NCI-H2171 treated with DMSO at 0.1 percent for 48 hours (cell line): ENCODE measurements around the gene SYNPO.
A peak's percentile ranks its signal among the peaks of the same experiment; 100 is the strongest.

ENCODE experiments used
- DNase-seq: peaks from one replicate; lab custom pipeline; 2025; lab: John Stamatoyannopoulos, UW

SYNPO gene

GRCh38 chr5:150607105-150607504 is 33.4 kb upstream of the SYNPO start:
- DNase-seq = no peak

DNA sequence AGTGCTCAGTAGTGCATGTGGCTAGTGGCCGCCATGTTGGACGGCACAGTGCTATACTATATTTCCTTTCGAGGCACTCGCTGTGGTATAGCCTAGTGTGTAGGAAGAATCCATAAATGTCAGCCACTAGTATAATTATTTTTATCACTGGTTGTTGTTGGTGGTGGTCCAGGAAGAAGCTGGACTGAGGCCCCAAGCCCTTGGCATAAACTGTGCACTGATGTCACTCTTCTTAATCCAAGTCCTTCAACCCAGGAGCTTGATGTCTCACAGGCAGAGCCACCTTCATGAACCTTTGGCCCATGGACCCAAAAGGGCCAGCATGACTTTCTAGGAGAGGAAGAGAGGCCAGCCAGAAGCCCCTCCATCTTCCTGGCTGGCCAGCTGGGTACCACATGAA is 32.5 kb upstream of the SYNPO start:
- no peak for DNase-seq

DNA sequence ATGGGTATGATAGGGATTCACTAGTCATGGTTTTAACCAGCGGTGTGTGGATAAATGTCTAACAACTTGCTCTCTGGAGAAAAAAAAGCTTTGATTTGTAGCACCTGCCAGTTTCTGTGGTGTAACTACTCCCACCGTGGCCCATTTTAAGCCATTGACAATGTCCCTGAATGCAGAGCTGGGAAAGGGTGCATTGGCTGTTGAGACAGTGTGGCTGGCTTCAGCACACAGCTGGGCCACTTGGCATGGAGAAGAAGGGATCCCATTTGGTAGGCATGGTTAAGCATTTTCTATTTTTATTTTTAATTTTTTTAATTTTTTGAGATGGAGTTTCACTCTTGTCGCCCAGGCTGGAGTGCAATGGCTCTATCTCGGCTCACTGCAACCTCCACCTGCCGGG is 31.5 kb upstream of the SYNPO start:
- DNase-seq = no peak

GRCh38 chr5:150609843-150610584 is 30.4 kb upstream of the SYNPO start:
- DNase-seq = no peak

DNA sequence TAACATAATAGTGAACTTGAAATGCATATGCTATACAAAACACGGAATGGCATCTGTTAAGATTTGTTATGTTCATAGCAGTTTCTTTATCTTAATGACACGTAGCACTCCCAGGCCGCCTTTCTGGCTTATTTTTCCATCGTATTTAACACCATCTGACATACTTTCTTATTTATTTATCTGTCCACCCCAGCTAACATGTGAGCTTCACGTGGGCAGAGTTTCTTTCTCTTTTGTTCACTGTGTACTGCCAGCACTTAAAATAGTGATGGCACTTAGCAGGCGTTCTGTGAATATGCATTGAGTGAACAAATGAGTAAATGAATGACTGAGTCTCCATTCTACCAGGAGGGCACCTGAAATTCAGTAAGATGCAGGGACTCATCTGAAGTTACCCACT is 29.4 kb upstream of the SYNPO start:
- DNase-seq = no peak

GRCh38 chr5:150612405-150612804 is 28.1 kb upstream of the SYNPO start:
- no peak for DNase-seq

GRCh38 chr5:150612905-150613670 is 27.4 kb upstream of the SYNPO start:
- DNase-seq = no peak

- DNase-seq = no peak
Observed at GRCh38 chr5:150613991-150614660, 26.3 kb upstream of the SYNPO start.

GRCh38 chr5:150614661-150615060 is 25.8 kb upstream of the SYNPO start:
- no peak for DNase-seq

- peak; percentile 82 for DNase-seq
Observed at GRCh38 chr5:150615141-150615699, 25.2 kb upstream of the SYNPO start.

DNA sequence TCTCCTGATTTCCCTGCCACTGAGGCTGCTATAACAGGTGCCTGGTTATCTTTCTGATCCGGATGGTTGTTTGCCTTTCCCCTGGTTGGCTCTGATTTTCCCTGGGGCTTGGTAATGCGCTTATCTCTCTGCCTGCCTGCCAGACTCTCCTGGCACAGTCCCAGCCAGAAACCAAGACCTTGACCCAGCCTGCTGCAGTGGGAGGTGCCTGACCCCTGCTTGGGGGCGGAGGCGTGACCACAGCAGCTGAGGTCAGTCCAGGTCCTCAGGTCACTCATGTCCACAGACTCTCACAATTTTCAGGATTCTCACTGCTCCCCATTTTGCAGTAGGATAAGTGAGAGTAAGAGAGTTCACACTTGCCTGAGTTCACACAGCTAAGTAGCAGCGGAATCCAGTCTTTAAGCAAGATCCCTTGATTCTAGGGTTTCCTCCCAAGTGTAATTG is 24.4 kb upstream of the SYNPO start:
- DNase-seq = peak; percentile 80

DNA sequence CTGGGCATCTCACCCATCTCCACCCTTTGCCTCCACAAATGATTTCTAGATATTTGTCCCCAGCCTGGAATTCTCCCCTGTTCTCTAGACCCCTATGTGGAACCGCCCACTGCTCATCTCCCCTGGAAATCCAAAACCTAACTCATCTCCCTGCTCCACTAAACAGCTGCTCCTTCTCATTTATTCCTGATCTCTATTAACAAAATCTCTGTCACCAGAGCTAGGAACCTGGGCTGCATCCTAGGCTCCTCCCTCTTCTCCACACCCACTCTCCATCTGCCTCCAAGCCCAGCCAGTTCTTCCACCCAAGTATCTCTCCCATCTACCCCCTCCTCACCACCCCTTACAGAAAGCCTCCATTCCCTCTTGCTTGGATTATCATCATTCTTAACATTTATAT is 24.0 kb upstream of the SYNPO start:
- DNase-seq = peak; percentile 97

DNA sequence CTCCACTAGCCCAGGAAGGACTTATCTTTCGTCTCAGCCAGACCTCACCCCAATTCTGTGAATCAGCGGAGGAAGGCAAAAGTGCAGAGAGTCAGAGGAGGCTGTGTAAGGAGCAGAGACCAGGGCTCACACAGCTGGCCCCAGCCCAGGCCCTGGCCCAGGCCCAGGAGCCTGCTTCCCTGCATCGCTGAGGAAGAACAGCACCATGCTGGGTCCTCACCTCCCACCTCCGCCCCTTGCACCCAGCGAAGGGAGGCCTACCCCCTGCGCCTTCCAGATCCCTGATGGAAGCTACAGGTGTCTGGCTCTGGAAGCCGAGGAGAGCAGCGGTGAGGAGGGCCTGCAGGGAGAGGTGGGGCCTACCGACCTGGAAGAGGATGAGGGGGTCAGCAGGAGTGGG is 22.3 kb upstream of the SYNPO start:
- DNase-seq = no peak

- DNase-seq = peak; percentile 84
Observed at GRCh38 chr5:150618588-150619281, 21.7 kb upstream of the SYNPO start.

GRCh38 chr5:150619359-150620230 is 20.9 kb upstream of the SYNPO start:
- DNase-seq = peak; percentile 26

- DNase-seq = no peak
Observed at GRCh38 chr5:150621301-150621700, 19.2 kb upstream of the SYNPO start.

DNA sequence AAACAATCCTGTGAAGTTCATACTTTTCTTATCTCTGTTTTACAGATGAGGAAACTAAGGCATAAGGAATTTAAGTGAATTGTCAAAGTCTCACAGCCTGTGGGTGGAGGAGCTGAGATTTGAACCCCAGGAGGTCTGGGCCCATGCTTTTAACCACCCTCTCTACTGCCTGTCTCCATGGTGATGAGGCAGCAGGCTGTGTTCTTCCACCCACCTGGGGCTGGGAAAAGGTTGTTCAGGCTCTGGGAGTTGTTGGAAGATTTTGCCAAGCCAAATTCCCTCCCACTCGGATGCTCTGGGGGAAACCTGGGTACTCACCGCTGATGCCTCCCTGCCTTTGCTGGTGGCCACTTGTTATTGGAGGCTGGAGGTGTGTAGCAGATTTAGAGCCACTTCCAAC is 18.3 kb upstream of the SYNPO start:
- DNase-seq = peak; percentile 30

DNA sequence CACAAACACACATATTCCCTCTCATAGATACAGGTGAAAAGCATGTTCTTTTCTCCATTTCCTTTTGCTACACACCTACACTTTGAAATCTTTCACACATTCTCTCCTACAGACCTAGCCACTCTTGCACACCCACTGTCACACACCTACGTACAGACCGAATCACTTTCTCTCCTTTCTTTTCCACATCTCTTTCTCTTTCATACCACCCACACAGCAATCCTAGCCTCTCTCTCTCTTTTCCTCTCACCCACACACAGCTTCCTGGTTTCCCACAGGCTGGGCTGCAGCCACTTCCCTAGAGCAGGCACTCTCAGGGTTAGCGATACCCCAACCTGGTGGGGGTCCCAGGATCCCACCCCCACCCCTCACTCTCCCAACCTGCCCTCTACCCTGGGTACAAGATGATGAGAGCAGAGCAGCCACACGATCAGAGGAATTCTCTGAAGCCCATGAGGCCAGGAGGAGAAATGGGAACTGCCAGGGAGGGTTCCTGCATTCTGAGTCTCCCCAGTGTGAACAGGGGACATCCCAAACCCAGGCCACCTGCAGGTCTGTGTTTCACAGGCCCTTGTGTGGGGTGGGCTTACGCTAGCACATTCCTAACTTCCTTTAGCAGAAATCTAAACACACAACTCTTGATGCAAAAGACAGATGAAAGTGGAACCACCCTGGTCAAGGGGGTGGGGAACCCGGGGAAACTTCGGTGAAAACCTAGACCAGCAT is 17.1 kb upstream of the SYNPO start:
- DNase-seq = no peak

GRCh38 chr5:150623878-150624216 is 16.6 kb upstream of the SYNPO start:
- DNase-seq = no peak
